HepG2 (cell line): ENCODE results near the gene CCDC148. TPM values are rescaled to one million over a fixed set of nuclear protein-coding genes. Genes with fewer than 3 reads are reported as not detected.

Experiments used
- ATAC-seq: fragments of 200-7000 bp; cut with Tn5 transposase; 3 replicates; pipeline ENCODE4 v1.9.1; 2020; ENCODE audit warnings: mild to moderate bottlenecking, moderate library complexity
- BruUV-seq: library from RNA; stranded (reverse); fragments of 400-500 nt; replicated peaks from 2 replicates; lab custom pipeline; 2021; lab: Mats Ljungman, UMichigan
- CTCF ChIA-PET: fragments of 300-600 bp; formaldehyde crosslinking; extraction: SDS; loops from one replicate; lab custom pipeline; 2021; ENCODE audit warnings: low total read pairs, inconsistent platforms, low intra/inter-chr PET ratio; lab: Yijun Ruan, JAX
- POLR2A ChIA-PET: fragments of 350-600 bp; sonication (Branson Sonifier 250); formaldehyde crosslinking; loops from one replicate; lab custom pipeline; 2020; ENCODE audit warnings: antibody characterized with exemption, inconsistent platforms; lab: Yijun Ruan, JAX
- DNase-seq: peaks from one replicate; pipeline ENCODE4 v3.0.0-alpha.2; 2015; ENCODE audit warnings: low spot score
- FAIRE-seq: peaks from 3 replicates; lab custom pipeline; 2011; peaks lifted over from hg19 to GRCh38; lab: Jason Lieb, UNC
- H2AFZ ChIP-seq: one replicate; pipeline ENCODE4 v1.6.1; 2011; ENCODE audit warnings: low read length, inconsistent platforms
- H3K27ac ChIP-seq: fragments of 300-600 bp; 3 replicates; pipeline ENCODE4 v1.8.0; 2011; ENCODE audit warnings: mixed run types, mild to moderate bottlenecking, mixed read lengths, low read length, inconsistent platforms; ENCODE audit not compliant: insufficient read depth; ENCODE audit errors: extremely low read length
- H3K27me3 ChIP-seq, 2 experiments: fragments of 200-600 bp in 1 of 2; 2 replicates in 1 of 2; 3 replicates in 1 of 2; pipeline versions ENCODE4 v1.6.0 to v1.8.0; 2011; ENCODE audit warnings: low read length in 2 of 2, mild to moderate bottlenecking in 2 of 2, moderate library complexity in 2 of 2, inconsistent platforms in 1 of 2; ENCODE audit not compliant: insufficient read depth in 2 of 2, control insufficient read depth in 1 of 2
- H3K36me3 ChIP-seq, 2 experiments: fragments of 200-600 bp in 1 of 2; replicated peaks in 1 of 2; 2 replicates in 1 of 2; 3 replicates in 1 of 2; pipeline versions ENCODE4 v1.5.1 to v1.8.0; 2011; ENCODE audit warnings: low read length in 2 of 2, inconsistent platforms in 1 of 2; ENCODE audit not compliant: insufficient read depth in 2 of 2, control insufficient read depth in 1 of 2
- H3K4me1 ChIP-seq: 2 replicates; pipeline ENCODE4 v1.5.1; 2012; ENCODE audit warnings: low read length, inconsistent platforms; ENCODE audit not compliant: insufficient read depth
- H3K4me2 ChIP-seq: 2 replicates; pipeline ENCODE4 v1.6.0; 2011; ENCODE audit warnings: low read depth, low read length, inconsistent platforms
- H3K4me3 ChIP-seq, 3 experiments: fragments of 200-600 bp in 1 of 3; sonication (generic), shearing (Covaris generic) in 1 of 3; replicated peaks in 1 of 3; 2 replicates each; pipeline ENCODE4 v1.5.1; 2011 to 2016; ENCODE audit warnings: low read length in 3 of 3, inconsistent platforms in 2 of 3, low read depth in 2 of 3, mild to moderate bottlenecking in 2 of 3, control low read depth in 1 of 3, mixed read lengths in 1 of 3; ENCODE audit not compliant: insufficient read depth in 1 of 3
- H3K79me2 ChIP-seq: one replicate; pipeline ENCODE4 v1.6.1; 2011; ENCODE audit warnings: low read length, inconsistent platforms; ENCODE audit not compliant: insufficient read depth
- H3K9ac ChIP-seq: 2 replicates; pipeline ENCODE4 v1.6.0; 2011; ENCODE audit warnings: mild to moderate bottlenecking, low read depth, low read length, inconsistent platforms; ENCODE audit not compliant: insufficient read depth
- H3K9me3 ChIP-seq: 2 replicates; pipeline ENCODE4 v1.5.1; 2012; ENCODE audit warnings: mild to moderate bottlenecking, low read length
- H4K20me1 ChIP-seq: 2 replicates; pipeline ENCODE4 v1.6.0; 2011; ENCODE audit warnings: inconsistent platforms, mild to moderate bottlenecking, low read length, moderate library complexity; ENCODE audit not compliant: insufficient read depth
- AKAP8 ChIP-seq: sonication (generic); formaldehyde crosslinking; IDR thresholded peaks from 2 replicates; pipeline ENCODE4 v1.5.1; 2020; ENCODE audit warnings: mild to moderate bottlenecking, missing genetic modification reagents
- HCFC1 ChIP-seq: fragments of 150-350 bp; IDR thresholded peaks from 2 replicates; pipeline ENCODE4 v1.6.1; 2014; ENCODE audit warnings: low read depth, low read length
- MXD4 ChIP-seq: IDR thresholded peaks from 2 replicates; pipeline ENCODE4 v1.6.1; 2016; ENCODE audit warnings: mild to moderate bottlenecking, missing biosample characterization, missing genetic modification reagents
- RBFOX2 ChIP-seq: fragments of 200-400 bp; formaldehyde crosslinking; IDR thresholded peaks from 2 replicates; pipeline ENCODE4 v1.6.1; 2017; ENCODE audit warnings: low read depth, mild to moderate bottlenecking, low read length
- ZBTB7A ChIP-seq: sonication (generic); formaldehyde crosslinking; IDR thresholded peaks from 2 replicates; pipeline ENCODE4 v1.8.0; 2022; ENCODE audit warnings: mild to moderate bottlenecking, missing genetic modification reagents
- ZFP36L2 ChIP-seq: sonication (generic); formaldehyde crosslinking; IDR thresholded peaks from 2 replicates; pipeline ENCODE4 v1.4.0; 2020; ENCODE audit warnings: missing genetic modification reagents
- ZNF75D ChIP-seq: sonication (generic); formaldehyde crosslinking; IDR thresholded peaks from 2 replicates; pipeline ENCODE4 v1.8.1; 2023; ENCODE audit warnings: missing genetic modification reagents, mild to moderate bottlenecking, borderline replicate concordance
- WGBS: methylation state at CpG from one replicate; pipeline ENCODE4 v1.1.6; 2017; ENCODE audit warnings: low lambda C conversion rate; 5-methylcytosine and 5-hydroxymethylcytosine counted together
- in situ Hi-C: cut with HindIII; loops from 2 replicates; pipeline ENCODE4 v1.10.0; 2017; ENCODE audit warnings: low pct_unique_long_range_greater_than_20kb; ENCODE audit not compliant: extremely low pct_ligation_motif_present
- intact Hi-C: fragments of 100-400 bp; cut with micrococcal nuclease; formaldehyde crosslinking; loops from one replicate; pipeline ENCODE4 v1.10.0; 2022; ENCODE audit not compliant: unreplicated experiment
- polyA plus RNA-seq, 8 experiments: library from polyadenylated mRNA; depleted of rRNA in 3 of 8; stranded (reverse) in 7 of 8; unstranded in 1 of 8; fragments of >200 nt; fragmentation: Illumina TruSeq in 4 of 8; extraction: Trizol in 4 of 8; gene quantifications; 2 replicates each; pipeline versions ENCODE4 v1.2.1 to v1.2.3, GENCODE V29; 2011 to 2016; ENCODE audit warnings: low read depth in 4 of 8, missing spikeins in 1 of 8, mixed read lengths in 1 of 8; ENCODE audit not compliant: insufficient read depth in 1 of 8
- total RNA-seq, 5 experiments: library from RNA; depleted of rRNA; stranded (reverse); fragments of >200 nt; fragmentation: Illumina TruSeq; extraction: Trizol; gene quantifications; 2 replicates each; pipeline ENCODE4 v1.2.3, GENCODE V29; 2016; ENCODE audit warnings: low read depth in 1 of 5
- TF ChIP-seq, protein P1 (sequence below): sonication (generic); formaldehyde crosslinking; IDR thresholded peaks from 2 replicates; pipeline ENCODE4 v1.5.0; 2020; ENCODE audit warnings: missing genetic modification reagents, mild to moderate bottlenecking, borderline replicate concordance
- TF ChIP-seq, protein P2 (sequence below): sonication (generic); formaldehyde crosslinking; IDR thresholded peaks from 2 replicates; pipeline ENCODE4 v1.4.0; 2020; ENCODE audit warnings: missing genetic modification reagents

The CCDC148 gene
- total and polyA plus RNA-seq, 2 of the 13 experiments (the other 11 are each of a cell fraction or from before 2014, with no cell fraction given): 0.30 to 0.49 TPM

- no peaks in the 10 kb centered on the region for H3K79me2 ChIP-seq
- ATAC-seq: no peak
- no peak overlapping the region for H3K9ac ChIP-seq
- no peak overlapping the region for H3K4me2 ChIP-seq
- H2AFZ ChIP-seq: peak overlapping the region; percentile 8
- in situ Hi-C loops: no loop called here
- no peaks in the 10 kb centered on the region for H3K9me3 ChIP-seq
- H3K4me3 ChIP-seq: no peak overlapping the region
- CTCF ChIA-PET: no interaction called here
- intact Hi-C loops: no loop called here
- peaks cover 59% of the 10 kb centered on the region for H3K4me1 ChIP-seq
- H3K27me3 ChIP-seq: no peaks in the 10 kb centered on the region; a peak in 1 of 5 replicates
- POLR2A ChIA-PET: no interaction called here
- H3K27ac ChIP-seq: no peak overlapping the region
- TF ChIP-seq RBFOX2 (no peak), HCFC1 (no peak), MXD4 (no peak), ZNF75D (CRISPR knock-in tag) (no peak), ZFP36L2 (CRISPR knock-in tag) (no peak), AKAP8 (CRISPR knock-in tag) (no peak), ZBTB7A (no peak)
- TF ChIP-seq, protein P1, sequence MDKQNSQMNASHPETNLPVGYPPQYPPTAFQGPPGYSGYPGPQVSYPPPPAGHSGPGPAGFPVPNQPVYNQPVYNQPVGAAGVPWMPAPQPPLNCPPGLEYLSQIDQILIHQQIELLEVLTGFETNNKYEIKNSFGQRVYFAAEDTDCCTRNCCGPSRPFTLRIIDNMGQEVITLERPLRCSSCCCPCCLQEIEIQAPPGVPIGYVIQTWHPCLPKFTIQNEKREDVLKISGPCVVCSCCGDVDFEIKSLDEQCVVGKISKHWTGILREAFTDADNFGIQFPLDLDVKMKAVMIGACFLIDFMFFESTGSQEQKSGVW: no peak
- TF ChIP-seq, protein P2, sequence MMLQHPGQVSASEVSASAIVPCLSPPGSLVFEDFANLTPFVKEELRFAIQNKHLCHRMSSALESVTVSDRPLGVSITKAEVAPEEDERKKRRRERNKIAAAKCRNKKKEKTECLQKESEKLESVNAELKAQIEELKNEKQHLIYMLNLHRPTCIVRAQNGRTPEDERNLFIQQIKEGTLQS (CRISPR knock-in tag): no peak
- DNase-seq: no peak
- peak; percentile 18 for FAIRE-seq
- H3K36me3 ChIP-seq: no peaks in the 10 kb centered on the region
- BruUV-seq: no TSS peak
- WGBS: 63% methylated on average over 1 of the region's 1 CpG
- no peaks in the 10 kb centered on the region for H4K20me1 ChIP-seq
These were observed 251.8 kb downstream of the CCDC148 start for GRCh38 chr2:158204741-158205165.
